SHP77 (cell line): Measurements from ENCODE around the gene SLC35G6.
"Not testable (repeated sequence)": the region's sequence is repeated elsewhere in the genome, so short reads cannot be mapped to it uniquely, and the experiment has no call there.

Experiments used
- DNase-seq, 2 experiments: peaks; one replicate each; lab custom pipeline; 2025; lab: John Stamatoyannopoulos, UW

Gene SLC35G6

GRCh38 chr17:7460850-7461660, 20.2 kb upstream of the SLC35G6 start:
- no peak for DNase-seq

- DNase-seq: no peak
Observed at GRCh38 chr17:7462474-7463371, 18.5 kb upstream of the SLC35G6 start.

- DNase-seq: no peak
Observed at GRCh38 chr17:7463372-7463846, 17.8 kb upstream of the SLC35G6 start.

GRCh38 chr17:7464081-7464480, 17.2 kb upstream of the SLC35G6 start:
- no peak for DNase-seq

- DNase-seq: no peak
Observed at GRCh38 chr17:7465597-7466275, 15.5 kb upstream of the SLC35G6 start.

GRCh38 chr17:7466318-7466638, 15.0 kb upstream of the SLC35G6 start:
- DNase-seq: no peak

- no peak for DNase-seq
Observed at GRCh38 chr17:7466639-7467341, 14.5 kb upstream of the SLC35G6 start.

GRCh38 chr17:7467498-7467897, 13.7 kb upstream of the SLC35G6 start:
- no peak for DNase-seq

GRCh38 chr17:7468290-7468689, 13.0 kb upstream of the SLC35G6 start:
- DNase-seq: no peak

- DNase-seq: no peak
Observed at GRCh38 chr17:7468804-7469389, 12.3 kb upstream of the SLC35G6 start.

GRCh38 chr17:7469843-7470242, 11.4 kb upstream of the SLC35G6 start:
- not testable (repeated sequence) for DNase-seq

- DNase-seq: not testable (repeated sequence)
Observed at GRCh38 chr17:7470457-7470973, 10.7 kb upstream of the SLC35G6 start.

GRCh38 chr17:7471729-7472128, 9.5 kb upstream of the SLC35G6 start:
- DNase-seq: no peak

GRCh38 chr17:7474767-7475166, 6.5 kb upstream of the SLC35G6 start:
- DNase-seq: not testable (repeated sequence)

GRCh38 chr17:7475764-7476422, 5.4 kb upstream of the SLC35G6 start:
- no peak for DNase-seq

GRCh38 chr17:7476494-7476893, 4.8 kb upstream of the SLC35G6 start:
- DNase-seq: no peak

- DNase-seq: no peak
Observed at GRCh38 chr17:7476951-7477350, 4.3 kb upstream of the SLC35G6 start.

- peak; percentile 38 to 61 for DNase-seq
Observed at GRCh38 chr17:7477392-7478275, 3.6 kb upstream of the SLC35G6 start.
